Adrenal gland (tissue), 12 donors: ENCODE data around the gene FGF19. TPM values are rescaled to one million over a fixed set of nuclear protein-coding genes. Genes with fewer than 3 reads are reported as not detected.

Source experiments
- DNase-seq, 7 donors: peaks; one replicate each; pipeline ENCODE4 v3.0.0-alpha.2; 2019 to 2020
- H3K27ac ChIP-seq, 5 donors: fragments of 200-600 bp; sonication (generic) in 4 of 5; 1 replicate in 3 of 5; 2 replicates in 2 of 5; pipeline versions ENCODE4 v1.5.1 to v1.8.0; 2016 to 2020; ENCODE audit warnings: mild to moderate bottlenecking in 1 of 5
- H3K27me3 ChIP-seq: fragments of 200-600 bp; 2 replicates; pipeline ENCODE4 v1.8.0; 2021
- H3K36me3 ChIP-seq, 2 donors: fragments of 200-600 bp; replicated peaks in 1 of 2; 1 replicate in 1 of 2; 2 replicates in 1 of 2; pipeline versions ENCODE4 v1.5.1 to v1.8.0; 2018 to 2022
- H3K4me1 ChIP-seq, 2 donors: fragments of 200-600 bp; replicated peaks in 1 of 2; 1 replicate in 1 of 2; 2 replicates in 1 of 2; pipeline versions ENCODE4 v1.5.1 to v1.8.0; 2018 to 2021
- H3K4me3 ChIP-seq, 4 donors: fragments of 200-600 bp; sonication (generic) in 3 of 4; one replicate each; pipeline ENCODE4 v1.5.1; 2016 to 2018
- H3K9me3 ChIP-seq, 3 donors: fragments of 200-600 bp; sonication (generic) in 1 of 3; replicated peaks in 1 of 3; 1 replicate in 2 of 3; 2 replicates in 1 of 3; pipeline versions ENCODE4 v1.5.1 to v1.8.0; 2016 to 2021
- POLR2A ChIP-seq, 2 donors: fragments of 450-650 bp; IDR thresholded peaks; one replicate each; pipeline ENCODE4 v1.6.1; 2017; ENCODE audit warnings: antibody characterized with exemption in 2 of 2, mild to moderate bottlenecking in 2 of 2, moderate library complexity in 1 of 2
- WGBS, 4 donors: extraction: QIAGEN DNeasy Blood & Tissue Kit in 2 of 4; methylation state at CpG; one replicate each; pipeline versions ENCODE4 v1.1.5 to v1.1.7; 2013 to 2017; 5-methylcytosine and 5-hydroxymethylcytosine counted together
- intact Hi-C, 2 donors: fragments of 100-400 bp; cut with DNase I; formaldehyde crosslinking; loops; one replicate each; pipeline versions ENCODE4 v1.14.1 to v1.15.0; 2022 to 2023
- polyA plus RNA-seq, 3 donors: library from polyadenylated mRNA; stranded (reverse); fragments of 200-250 nt in 2 of 3; fragments of 350-450 nt in 1 of 3; fragmentation: Illumina TruSeq in 1 of 3; extraction: RNeasy Lipid Tissue Mini Kit (QIAGEN cat#74804) in 1 of 3; gene quantifications; one replicate each; pipeline ENCODE4 v1.2.3, GENCODE V29; 2013 to 2014
- total RNA-seq, 9 donors: library from RNA; depleted of rRNA in 4 of 9; stranded (reverse); fragments of >200 nt in 4 of 9; fragments of 120-200 nt in 1 of 9; fragmentation: NEBNext Ultra II Directional in 1 of 9; extraction: Animal tissue kit (Norgen Biotek cat#: 25700) in 1 of 9; gene quantifications; one replicate each; pipeline versions ENCODE4 v1.1.0 to v1.2.4, GENCODE V29; 2013 to 2023
- TF ChIP-seq, protein P1 (sequence below), 6 experiments: fragments of 450-650 bp in 4 of 6; fragments of 200-600 bp in 2 of 6; sonication (generic) in 1 of 6; IDR thresholded peaks; 1 replicate in 5 of 6; 2 replicates in 1 of 6; pipeline versions ENCODE4 v1.5.1 to v1.8.0; 2016 to 2021; ENCODE audit warnings: antibody characterized with exemption in 6 of 6, mild to moderate bottlenecking in 2 of 6, moderate library complexity in 1 of 6
- donor health status: healthy with polysubstance abuse.
- donor health status: Bipolar disorder and iron deficiency.
- donor health status: DM: yes; HTN: yes; CAD: no.
- donor health status: DM: no; HTN: no; CAD: no.
- donor health status: DM: no; HTN: no; CAD: no.
- donor health status: DM: yes; HTN: yes; CAD: no.

Gene FGF19
- total and polyA plus RNA-seq, 12 donors: not detected

DNA sequence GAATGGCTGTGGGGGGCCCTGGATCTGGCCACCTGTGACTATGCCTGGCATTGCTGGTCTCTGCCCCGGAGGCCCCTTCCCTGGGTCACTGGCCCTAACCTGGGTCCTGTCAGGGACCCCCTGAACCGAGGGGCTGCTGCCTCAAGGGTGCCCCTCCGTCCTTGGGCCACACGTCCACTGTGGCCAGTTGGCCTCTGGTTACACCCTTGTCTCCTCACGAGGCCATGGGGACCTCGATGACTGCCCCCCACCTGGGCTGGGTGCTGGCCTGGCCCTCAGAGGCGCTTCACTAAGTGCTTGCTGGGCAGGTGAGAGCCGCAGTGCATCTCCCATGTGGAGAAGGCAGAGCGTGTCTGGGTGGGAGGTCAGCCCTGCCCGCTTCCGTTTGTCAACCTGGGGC is 27.3 kb upstream of the FGF19 start:
- H3K9me3 ChIP-seq: no peaks in the 10 kb centered on the region
- TF ChIP-seq POLR2A (IDR thresholded peaks at IDR 0.05): no peak
- TF ChIP-seq, protein P1, sequence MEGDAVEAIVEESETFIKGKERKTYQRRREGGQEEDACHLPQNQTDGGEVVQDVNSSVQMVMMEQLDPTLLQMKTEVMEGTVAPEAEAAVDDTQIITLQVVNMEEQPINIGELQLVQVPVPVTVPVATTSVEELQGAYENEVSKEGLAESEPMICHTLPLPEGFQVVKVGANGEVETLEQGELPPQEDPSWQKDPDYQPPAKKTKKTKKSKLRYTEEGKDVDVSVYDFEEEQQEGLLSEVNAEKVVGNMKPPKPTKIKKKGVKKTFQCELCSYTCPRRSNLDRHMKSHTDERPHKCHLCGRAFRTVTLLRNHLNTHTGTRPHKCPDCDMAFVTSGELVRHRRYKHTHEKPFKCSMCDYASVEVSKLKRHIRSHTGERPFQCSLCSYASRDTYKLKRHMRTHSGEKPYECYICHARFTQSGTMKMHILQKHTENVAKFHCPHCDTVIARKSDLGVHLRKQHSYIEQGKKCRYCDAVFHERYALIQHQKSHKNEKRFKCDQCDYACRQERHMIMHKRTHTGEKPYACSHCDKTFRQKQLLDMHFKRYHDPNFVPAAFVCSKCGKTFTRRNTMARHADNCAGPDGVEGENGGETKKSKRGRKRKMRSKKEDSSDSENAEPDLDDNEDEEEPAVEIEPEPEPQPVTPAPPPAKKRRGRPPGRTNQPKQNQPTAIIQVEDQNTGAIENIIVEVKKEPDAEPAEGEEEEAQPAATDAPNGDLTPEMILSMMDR (IDR thresholded peaks at IDR 0.05): no peak
- intact Hi-C loops: no loop called here
- no peaks in the 10 kb centered on the region for H3K36me3 ChIP-seq
- DNase-seq: no peak
- 74 to 90% (median 82%) methylated on average over 7 to 11 of the region's 11 CpGs; no CpG with 5 or more reads in 1 of the 4 donors for WGBS, 4 donors
- H3K4me1 ChIP-seq: no peaks in the 10 kb centered on the region
- H3K27me3 ChIP-seq: peaks cover 7% of the 10 kb centered on the region
- H3K27ac ChIP-seq: no peak overlapping the region
- H3K4me3 ChIP-seq: no peak overlapping the region

- Histone ChIP-seq H3K9me3 (no peaks in the 10 kb centered on the region), H3K4me1 (no peaks in the 10 kb centered on the region), H3K36me3 (no peaks in the 10 kb centered on the region), H3K27ac (no peak overlapping the region), H3K27me3 (peaks cover 12% of the 10 kb centered on the region), H3K4me3 (no peak overlapping the region)
- WGBS, 4 donors: 79 to 84% (median 80%) methylated on average over 8 of the region's 8 CpGs
- no peak for DNase-seq
- intact Hi-C loops: no loop called here
- TF ChIP-seq, protein P1 (IDR thresholded peaks at IDR 0.05): no peak
- no peak for TF ChIP-seq POLR2A (IDR thresholded peaks at IDR 0.05)
Measured at GRCh38 chr11:69730500-69730899, 26.7 kb upstream of the FGF19 start.

- Histone ChIP-seq H3K4me1 (no peaks in the 10 kb centered on the region), H3K4me3 (no peak overlapping the region), H3K9me3 (no peaks in the 10 kb centered on the region), H3K27me3 (peaks cover 16% of the 10 kb centered on the region), H3K27ac (no peak overlapping the region), H3K36me3 (no peaks in the 10 kb centered on the region)
- DNase-seq: no peak
- TF ChIP-seq, protein P1 (IDR thresholded peaks at IDR 0.05): no peak
- TF ChIP-seq POLR2A (IDR thresholded peaks at IDR 0.05): no peak
- intact Hi-C loops: no loop called here
- WGBS, 4 donors: 83 to 92% (median 88%) methylated on average over 2 to 9 of the region's 9 CpGs
Measured at GRCh38 chr11:69729252-69729651, 25.4 kb upstream of the FGF19 start.

- H3K27me3 ChIP-seq: peaks cover 16% of the 10 kb centered on the region
- intact Hi-C loops: no loop called here
- DNase-seq: no peak
- H3K27ac ChIP-seq: no peak overlapping the region
- H3K36me3 ChIP-seq: no peaks in the 10 kb centered on the region
- H3K4me1 ChIP-seq: no peaks in the 10 kb centered on the region
- H3K9me3 ChIP-seq: no peaks in the 10 kb centered on the region
- no peak overlapping the region for H3K4me3 ChIP-seq
- no peak for TF ChIP-seq POLR2A (IDR thresholded peaks at IDR 0.05)
- TF ChIP-seq, protein P1 (IDR thresholded peaks at IDR 0.05): no peak
- WGBS, 4 donors: 53 to 90% (median 76%) methylated on average over 3 to 10 of the region's 10 CpGs
Measured at GRCh38 chr11:69727266-69727665, 23.4 kb upstream of the FGF19 start.
